Loucy (cell line): ENCODE results near the gene CXorf49B.
"Not testable (repeated sequence)": the region's sequence is repeated elsewhere in the genome, so short reads cannot be mapped to it uniquely, and the experiment has no call there.

Experiments
- EZH2phosphoT487 ChIP-seq: fragments of 200-600 bp; IDR thresholded peaks from 2 replicates; pipeline ENCODE4 v1.6.1; 2018; ENCODE audit warnings: antibody characterized with exemption, mild to moderate bottlenecking, moderate library complexity, borderline replicate concordance
- TF ChIP-seq, protein P1 (sequence below): fragments of 200-600 bp; sonication (generic); conservative IDR thresholded peaks from 2 replicates; pipeline ENCODE4 v1.5.1; 2014; ENCODE audit warnings: mild to moderate bottlenecking, antibody characterized with exemption, low read length

DNA sequence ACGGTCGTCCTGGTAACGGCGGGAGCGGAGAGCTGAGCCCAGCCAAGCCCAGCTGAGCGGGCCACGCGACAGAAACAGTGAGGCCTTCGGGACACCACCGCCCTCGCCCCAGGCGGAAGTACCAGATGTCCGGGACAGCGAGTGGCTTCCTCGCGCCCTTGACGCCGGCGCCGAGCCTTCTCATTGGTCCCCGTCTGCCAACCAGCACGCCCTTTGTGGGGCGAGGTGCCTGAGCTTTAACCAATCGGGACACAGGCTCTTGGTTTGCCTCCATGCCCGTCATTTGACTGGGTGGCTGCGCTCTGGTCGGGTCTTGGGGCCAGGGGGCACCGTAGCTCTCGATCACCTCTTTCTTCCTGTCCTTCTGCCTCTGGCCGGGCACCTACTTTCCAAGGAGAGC lies 45.0 kb upstream of the CXorf49B start, which contains the start of gene CXorf49:
- TF ChIP-seq, protein P1, sequence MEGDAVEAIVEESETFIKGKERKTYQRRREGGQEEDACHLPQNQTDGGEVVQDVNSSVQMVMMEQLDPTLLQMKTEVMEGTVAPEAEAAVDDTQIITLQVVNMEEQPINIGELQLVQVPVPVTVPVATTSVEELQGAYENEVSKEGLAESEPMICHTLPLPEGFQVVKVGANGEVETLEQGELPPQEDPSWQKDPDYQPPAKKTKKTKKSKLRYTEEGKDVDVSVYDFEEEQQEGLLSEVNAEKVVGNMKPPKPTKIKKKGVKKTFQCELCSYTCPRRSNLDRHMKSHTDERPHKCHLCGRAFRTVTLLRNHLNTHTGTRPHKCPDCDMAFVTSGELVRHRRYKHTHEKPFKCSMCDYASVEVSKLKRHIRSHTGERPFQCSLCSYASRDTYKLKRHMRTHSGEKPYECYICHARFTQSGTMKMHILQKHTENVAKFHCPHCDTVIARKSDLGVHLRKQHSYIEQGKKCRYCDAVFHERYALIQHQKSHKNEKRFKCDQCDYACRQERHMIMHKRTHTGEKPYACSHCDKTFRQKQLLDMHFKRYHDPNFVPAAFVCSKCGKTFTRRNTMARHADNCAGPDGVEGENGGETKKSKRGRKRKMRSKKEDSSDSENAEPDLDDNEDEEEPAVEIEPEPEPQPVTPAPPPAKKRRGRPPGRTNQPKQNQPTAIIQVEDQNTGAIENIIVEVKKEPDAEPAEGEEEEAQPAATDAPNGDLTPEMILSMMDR, result not testable (repeated sequence)
- TF ChIP-seq EZH2phosphoT487, result not testable (repeated sequence)
